HCT116 (cell line): ENCODE results near the gene STAMBPL1. TPM values are rescaled to one million over a fixed set of nuclear protein-coding genes. Genes with fewer than 3 reads are reported as not detected.

Source experiments
- ATAC-seq: fragments of 200-7000 bp; cut with Tn5 transposase; 2 replicates; pipeline ENCODE4 v1.9.1; 2020; ENCODE audit warnings: mild to moderate bottlenecking, moderate library complexity
- BruUV-seq: library from RNA; stranded (reverse); fragments of 400-500 nt; replicated peaks from 2 replicates; lab custom pipeline; 2021; lab: Mats Ljungman, UMichigan
- CTCF ChIA-PET: fragments of 300-600 bp; sonication (Branson Sonifier 250); formaldehyde crosslinking; loops from one replicate; lab custom pipeline; 2021; ENCODE audit warnings: antibody characterized with exemption; lab: Charles Lee
- POLR2A ChIA-PET: fragments of 300-600, 350-600 bp; sonication (Branson Sonifier 250); formaldehyde crosslinking; loops from one replicate; lab custom pipeline; 2021; ENCODE audit warnings: antibody characterized with exemption; lab: Charles Lee
- RAD21 ChIA-PET, 2 experiments: fragments of 300-600 bp; sonication (Branson Sonifier 250); formaldehyde crosslinking; loops; one replicate each; lab custom pipeline; 2023; ENCODE audit warnings: low total read pairs in 2 of 2; ENCODE audit not compliant: uncharacterized antibody in 2 of 2, unreplicated experiment in 2 of 2, low non-redundant PET in 1 of 2; lab: Charles Lee
- DNase-seq: peaks from one replicate; pipeline ENCODE4 v3.0.0-alpha.2; 2010; ENCODE audit warnings: low read depth, low spot score
- H2AFZ ChIP-seq: fragments of 200-600 bp; shearing (Covaris generic), sonication (generic); 2 replicates; pipeline ENCODE4 v1.6.1; 2017; ENCODE audit warnings: low read depth, mixed run types, mixed read lengths, antibody characterized with exemption, low read length; ENCODE audit not compliant: poor library complexity, severe bottlenecking
- H3K27ac ChIP-seq: 2 replicates; pipeline ENCODE4 v1.5.1; 2012; ENCODE audit warnings: low read depth, low read length
- H3K27me3 ChIP-seq: fragments of 200-600 bp; sonication (generic); 2 replicates; pipeline ENCODE4 v1.6.1; 2016; ENCODE audit warnings: mixed run types, low read length, mixed read lengths; ENCODE audit not compliant: insufficient read depth
- H3K36me3 ChIP-seq, 2 experiments: fragments of 200-500 bp in 1 of 2; fragments of 200-600 bp in 1 of 2; sonication (Bioruptor generic) in 1 of 2; sonication (generic) in 1 of 2; 2 replicates each; pipeline versions ENCODE4 v1.5.1 to v1.6.1; 2014 to 2016; ENCODE audit warnings: low read length in 2 of 2, inconsistent platforms in 1 of 2, mixed read lengths in 1 of 2, mixed run types in 1 of 2; ENCODE audit not compliant: insufficient read depth in 2 of 2, control insufficient read depth in 1 of 2
- H3K4me1 ChIP-seq, 2 experiments: fragments of 200-600 bp in 1 of 2; sonication (generic) in 1 of 2; 2 replicates each; pipeline versions ENCODE4 v1.5.1 to v1.6.1; 2012 to 2017; ENCODE audit warnings: low read length in 2 of 2, inconsistent platforms in 1 of 2, mild to moderate bottlenecking in 1 of 2, mixed read lengths in 1 of 2, mixed run types in 1 of 2, moderate library complexity in 1 of 2; ENCODE audit not compliant: insufficient read depth in 2 of 2, control insufficient read depth in 1 of 2
- H3K4me2 ChIP-seq: fragments of 200-600 bp; sonication (generic); 2 replicates; pipeline ENCODE4 v1.6.1; 2017; ENCODE audit warnings: mixed run types, low read length, mixed read lengths
- H3K4me3 ChIP-seq, 2 experiments: fragments of 200-600 bp in 1 of 2; sonication (generic) in 1 of 2; replicated peaks in 1 of 2; 2 replicates each; pipeline ENCODE4 v1.5.1; 2011 to 2016; ENCODE audit warnings: low read length in 2 of 2, control low read depth in 1 of 2, low read depth in 1 of 2, mild to moderate bottlenecking in 1 of 2, mixed read lengths in 1 of 2, mixed run types in 1 of 2
- H3K79me2 ChIP-seq: fragments of 200-600 bp; sonication (generic); 2 replicates; pipeline ENCODE4 v1.6.1; 2017; ENCODE audit warnings: mild to moderate bottlenecking, mixed run types, low read length, moderate library complexity, mixed read lengths; ENCODE audit not compliant: insufficient read depth
- H3K9ac ChIP-seq: fragments of 200-600 bp; sonication (generic); 2 replicates; pipeline ENCODE4 v1.6.1; 2016; ENCODE audit warnings: low read length, mixed read lengths
- H3K9me2 ChIP-seq: fragments of 200-600 bp; sonication (generic), shearing (Covaris generic); 2 replicates; pipeline ENCODE4 v1.6.1; 2017; ENCODE audit warnings: mixed run types, mild to moderate bottlenecking, moderate library complexity; ENCODE audit not compliant: insufficient read depth
- H3K9me3 ChIP-seq, 2 experiments: fragments of 200-500 bp in 1 of 2; fragments of 200-600 bp in 1 of 2; sonication (Bioruptor generic) in 1 of 2; sonication (generic) in 1 of 2; 2 replicates each; pipeline ENCODE4 v1.6.1; 2014 to 2017; ENCODE audit warnings: low read length in 2 of 2, mixed read lengths in 2 of 2, inconsistent platforms in 1 of 2, low read depth in 1 of 2, mild to moderate bottlenecking in 1 of 2, mixed run types in 1 of 2, moderate library complexity in 1 of 2; ENCODE audit not compliant: control insufficient read depth in 1 of 2, insufficient read depth in 1 of 2
- H4K20me1 ChIP-seq: fragments of 200-600 bp; sonication (generic), shearing (Covaris generic); 2 replicates; pipeline ENCODE4 v1.6.1; 2017; ENCODE audit warnings: mixed run types, mild to moderate bottlenecking, moderate library complexity; ENCODE audit not compliant: insufficient read depth
- CTCF ChIP-seq, 3 experiments: fragments of 200-600 bp in 1 of 3; sonication (generic) in 1 of 3; IDR thresholded peaks in 2 of 3; conservative IDR thresholded peaks in 1 of 3; 2 replicates each; pipeline ENCODE4 v1.5.1; 2012 to 2017; ENCODE audit warnings: low read depth in 2 of 3, low read length in 2 of 3, antibody characterized with exemption in 1 of 3, borderline replicate concordance in 1 of 3, control low read depth in 1 of 3, mild to moderate bottlenecking in 1 of 3, mixed read lengths in 1 of 3, mixed run types in 1 of 3, moderate library complexity in 1 of 3; ENCODE audit not compliant: insufficient read depth in 1 of 3
- FOSL1 ChIP-seq: IDR thresholded peaks from 2 replicates; pipeline ENCODE4 v1.6.1; 2012; ENCODE audit warnings: low read depth
- MAX ChIP-seq: IDR thresholded peaks from 2 replicates; pipeline ENCODE4 v1.6.1; 2012
- POLR2AphosphoS5 ChIP-seq: IDR thresholded peaks from 2 replicates; pipeline ENCODE4 v1.6.1; 2011; ENCODE audit warnings: mild to moderate bottlenecking, low read depth, low read length, moderate library complexity
- TCF7L2 ChIP-seq: IDR thresholded peaks from 2 replicates; pipeline ENCODE4 v1.7.0; 2011; ENCODE audit warnings: borderline replicate concordance, inconsistent platforms; ENCODE audit not compliant: insufficient read depth, insufficient read length; ENCODE audit errors: extremely low read depth
- ZNF274 ChIP-seq: fragments of 200-500 bp; sonication (Bioruptor generic); IDR thresholded peaks from 2 replicates; pipeline ENCODE4 v1.6.1; 2014; ENCODE audit warnings: mild to moderate bottlenecking, low read depth, low read length, inconsistent platforms
- intact Hi-C: fragments of 100-400 bp; cut with micrococcal nuclease; formaldehyde crosslinking; loops from 2 replicates; pipeline ENCODE4 v1.10.0; 2022
- total RNA-seq: library from RNA; stranded (reverse); gene quantifications from one replicate; pipeline ENCODE4 v1.2.1, GENCODE V29; 2021; ENCODE audit not compliant: unreplicated experiment

STAMBPL1 gene
- total RNA-seq, 1 experiment from 2014 or later, result 11.0 TPM

GRCh38 chr10:88833156-88833555 lies 46.9 kb upstream of the STAMBPL1 start:
- Histone ChIP-seq H3K27ac (no peak overlapping the region), H2AFZ (no peak overlapping the region), H3K4me1 (peaks cover 3 to 13% of the 10 kb centered on the region in 2 experiments; a peak in 1 of 4 replicates), H3K36me3 (no peaks in the 10 kb centered on the region), H4K20me1 (no peaks in the 10 kb centered on the region), H3K9me3 (no peaks in the 10 kb centered on the region), H3K79me2 (no peaks in the 10 kb centered on the region), H3K27me3 (no peaks in the 10 kb centered on the region), H3K9ac (no peak overlapping the region), H3K4me2 (no peak overlapping the region), H3K9me2 (no peaks in the 10 kb centered on the region), H3K4me3 (no peak overlapping the region)
- ATAC-seq (no peak), DNase-seq (no peak)
- ChIA-PET CTCF (interaction anchor here (1.2 kb wide), 1 partner anchor 268 kb away, joined by 3 read pairs; no protein-coding TSS in a partner anchor), RAD21 (no interaction called here), POLR2A (no interaction called here)
- BruUV-seq, result no TSS peak
- intact Hi-C loops, result no loop called here
- TF ChIP-seq POLR2AphosphoS5 (no peak), FOSL1 (no peak), ZNF274 (no peak), CTCF (IDR thresholded peaks at IDR 0.05 in 2 of 3, conservative IDR thresholded peaks at IDR 0.05 in 1 of 3; ENCODE audit: borderline replicate concordance in 1 of 3, insufficient read depth in 1 of 3, low read depth in 2 of 3, low read length in 2 of 3) (no peak)

GRCh38 chr10:88833723-88834122 lies 46.3 kb upstream of the STAMBPL1 start:
- Histone ChIP-seq H4K20me1 (no peaks in the 10 kb centered on the region), H3K79me2 (no peaks in the 10 kb centered on the region), H3K4me2 (no peak overlapping the region), H3K27ac (no peak overlapping the region), H2AFZ (no peak overlapping the region), H3K9me2 (no peaks in the 10 kb centered on the region), H3K9ac (no peak overlapping the region), H3K36me3 (no peaks in the 10 kb centered on the region), H3K4me1 (peaks cover 0 to 8% of the 10 kb centered on the region in 2 experiments; a peak in 1 of 4 replicates), H3K27me3 (no peaks in the 10 kb centered on the region), H3K4me3 (no peak overlapping the region), H3K9me3 (no peaks in the 10 kb centered on the region)
- CTCF ChIA-PET, result interaction anchor here (2.5 to 4.1 kb wide), 2 partner anchors 99 to 269 kb away, joined by 26 to 148 read pairs; no protein-coding TSS in a partner anchor
- ATAC-seq (no peak), DNase-seq (no peak)
- POLR2A ChIA-PET, result no interaction called here
- RAD21 ChIA-PET, result no interaction called here
- BruUV-seq, result no TSS peak
- TF ChIP-seq TCF7L2 (no peak), MAX (no peak)
- intact Hi-C loops, result loop anchor here (2.0 kb wide), 2 partner anchors 153 to 383 kb away; no protein-coding TSS in a partner anchor
